Stomach (tissue), 19 donors: ENCODE measurements around the gene MAP3K19. TPM values are rescaled to one million over a fixed set of nuclear protein-coding genes. Genes with fewer than 3 reads are reported as not detected.

Source experiments
- DNase-seq, 2 donors: peaks; one replicate each; pipeline versions ENCODE4 v3.0.0 to v3.0.0-alpha.2; 2013 to 2019
- H3K27ac ChIP-seq, 5 donors: fragments of 200-600 bp in 4 of 5; sonication (generic) in 4 of 5; one replicate each; pipeline ENCODE4 v1.5.1; 2013 to 2019; ENCODE audit warnings: mild to moderate bottlenecking in 1 of 5, moderate library complexity in 1 of 5
- H3K27me3 ChIP-seq, 3 donors: fragments of 200-600 bp; sonication (generic); one replicate each; pipeline ENCODE4 v1.5.1; 2017 to 2019; ENCODE audit warnings: mixed run types in 1 of 3
- H3K36me3 ChIP-seq, 4 donors: fragments of 200-600 bp; sonication (generic); 1 replicate in 3 of 4; 2 replicates in 1 of 4; pipeline ENCODE4 v1.5.1; 2016 to 2019
- H3K4me1 ChIP-seq, 4 donors: fragments of 200-600 bp; sonication (generic); one replicate each; pipeline ENCODE4 v1.5.1; 2016 to 2019
- H3K4me3 ChIP-seq, 4 donors: fragments of 200-600 bp; sonication (generic) in 3 of 4; one replicate each; pipeline ENCODE4 v1.5.1; 2016 to 2019; ENCODE audit warnings: mild to moderate bottlenecking in 1 of 4
- H3K9me3 ChIP-seq, 4 donors: fragments of 200-600 bp; sonication (generic); one replicate each; pipeline ENCODE4 v1.5.1; 2016 to 2019
- EP300 ChIP-seq: sonication (generic); formaldehyde crosslinking; IDR thresholded peaks from one replicate; pipeline ENCODE4 v1.6.1; 2017; ENCODE audit warnings: antibody characterized with exemption
- POLR2A ChIP-seq, 4 donors: fragments of 450-650 bp; IDR thresholded peaks; one replicate each; pipeline ENCODE4 v1.6.1; 2016; ENCODE audit warnings: antibody characterized with exemption in 4 of 4, control low read depth in 2 of 4, mild to moderate bottlenecking in 1 of 4, moderate library complexity in 1 of 4
- POLR2AphosphoS5 ChIP-seq, 3 donors: sonication (generic); formaldehyde crosslinking; IDR thresholded peaks; one replicate each; pipeline ENCODE4 v1.6.1; 2016; ENCODE audit warnings: antibody characterized with exemption in 3 of 3
- WGBS, 5 donors: extraction: QIAGEN DNeasy Blood & Tissue Kit in 3 of 5; methylation state at CpG; one replicate each; pipeline versions ENCODE4 v1.1.5 to v1.1.7; 2013 to 2018; 5-methylcytosine and 5-hydroxymethylcytosine counted together
- intact Hi-C: fragments of 100-400 bp; cut with DNase I; formaldehyde crosslinking; loops from one replicate; pipeline ENCODE4 v1.15.1; 2023; ENCODE audit warnings: low total_unique reads
- long read RNA-seq, 10 donors: transcript quantifications; one replicate each; lab custom pipeline, GENCODE V29; 2026
- polyA plus RNA-seq, 3 donors: library from polyadenylated mRNA; stranded (reverse); fragments of 200-250 nt; gene quantifications; one replicate each; pipeline ENCODE4 v1.2.3, GENCODE V29; 2013
- total RNA-seq, 5 donors: library from RNA; depleted of rRNA; stranded (reverse); fragments of >200 nt; gene quantifications; one replicate each; pipeline versions ENCODE4 v1.1.0 to v1.2.3, GENCODE V29; 2014 to 2016
- TF ChIP-seq, protein P1 (sequence below), 7 experiments: fragments of 450-650 bp in 4 of 7; fragments of 200-600 bp in 3 of 7; sonication (generic) in 3 of 7; IDR thresholded peaks; one replicate each; pipeline ENCODE4 v1.5.1; 2016 to 2019; ENCODE audit warnings: antibody characterized with exemption in 7 of 7, control low read depth in 2 of 7, mild to moderate bottlenecking in 1 of 7
- donor health status: healthy with polysubstance abuse.
- donor health status: Bipolar disorder and iron deficiency.
- donor health status: healthy.

Gene MAP3K19, protein sequence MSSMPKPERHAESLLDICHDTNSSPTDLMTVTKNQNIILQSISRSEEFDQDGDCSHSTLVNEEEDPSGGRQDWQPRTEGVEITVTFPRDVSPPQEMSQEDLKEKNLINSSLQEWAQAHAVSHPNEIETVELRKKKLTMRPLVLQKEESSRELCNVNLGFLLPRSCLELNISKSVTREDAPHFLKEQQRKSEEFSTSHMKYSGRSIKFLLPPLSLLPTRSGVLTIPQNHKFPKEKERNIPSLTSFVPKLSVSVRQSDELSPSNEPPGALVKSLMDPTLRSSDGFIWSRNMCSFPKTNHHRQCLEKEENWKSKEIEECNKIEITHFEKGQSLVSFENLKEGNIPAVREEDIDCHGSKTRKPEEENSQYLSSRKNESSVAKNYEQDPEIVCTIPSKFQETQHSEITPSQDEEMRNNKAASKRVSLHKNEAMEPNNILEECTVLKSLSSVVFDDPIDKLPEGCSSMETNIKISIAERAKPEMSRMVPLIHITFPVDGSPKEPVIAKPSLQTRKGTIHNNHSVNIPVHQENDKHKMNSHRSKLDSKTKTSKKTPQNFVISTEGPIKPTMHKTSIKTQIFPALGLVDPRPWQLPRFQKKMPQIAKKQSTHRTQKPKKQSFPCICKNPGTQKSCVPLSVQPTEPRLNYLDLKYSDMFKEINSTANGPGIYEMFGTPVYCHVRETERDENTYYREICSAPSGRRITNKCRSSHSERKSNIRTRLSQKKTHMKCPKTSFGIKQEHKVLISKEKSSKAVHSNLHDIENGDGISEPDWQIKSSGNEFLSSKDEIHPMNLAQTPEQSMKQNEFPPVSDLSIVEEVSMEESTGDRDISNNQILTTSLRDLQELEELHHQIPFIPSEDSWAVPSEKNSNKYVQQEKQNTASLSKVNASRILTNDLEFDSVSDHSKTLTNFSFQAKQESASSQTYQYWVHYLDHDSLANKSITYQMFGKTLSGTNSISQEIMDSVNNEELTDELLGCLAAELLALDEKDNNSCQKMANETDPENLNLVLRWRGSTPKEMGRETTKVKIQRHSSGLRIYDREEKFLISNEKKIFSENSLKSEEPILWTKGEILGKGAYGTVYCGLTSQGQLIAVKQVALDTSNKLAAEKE (N-terminal part only)
- 1 to 10 TPM in 1 of 5 donors, not detected in 4; 1.1 TPM for total RNA-seq
- polyA plus RNA-seq: not detected
- long read RNA-seq, donor 1: 0 reads
- long read RNA-seq, donor 2: 0 reads
- long read RNA-seq, donor 3: 0 reads
- long read RNA-seq, donor 4: 0 reads
- long read RNA-seq, donor 5: 0 reads
- long read RNA-seq, donor 6: 0 reads
- long read RNA-seq, donor 7: 0 reads
- long read RNA-seq, donor 8: 0 reads
- long read RNA-seq, donor 9: 0 reads
- long read RNA-seq, donor 10: 0 reads

DNA sequence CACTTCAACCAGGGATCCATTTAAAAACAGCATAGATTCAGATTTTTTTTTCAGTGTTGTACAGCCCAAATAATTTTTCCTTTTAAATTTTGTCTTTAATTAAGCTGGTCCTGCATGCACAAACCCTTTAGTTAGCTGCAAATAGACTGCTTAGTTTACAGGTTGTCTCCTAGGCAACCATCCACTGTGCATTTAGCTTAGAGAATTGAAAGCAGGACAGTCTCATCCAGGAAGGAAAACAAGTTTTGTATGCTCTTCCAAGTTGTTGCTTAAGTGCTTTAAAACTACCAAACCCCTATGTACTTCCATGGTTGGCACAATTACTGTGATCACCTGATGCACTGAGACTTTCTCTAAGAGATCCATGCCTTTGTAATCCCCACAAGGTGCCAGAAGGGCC is at the start of gene MAP3K19:
Gene MAP3K19, minus strand, starts transcription at position 148 of the 400 bp plus-strand sequence. CDS start 22,800 bp downstream, outside the sequence.
- intact Hi-C loops: no loop called here
- Histone ChIP-seq H3K36me3 (no peaks in the 10 kb centered on the region), H3K27me3 (no peaks in the 10 kb centered on the region), H3K27ac (no peak within 1 kb of the TSS), H3K4me3 (no peak within 1 kb of the TSS), H3K9me3 (no peaks in the 10 kb centered on the region), H3K4me1 (peaks cover 0 to 26% (median 19%) of the 10 kb centered on the region in 4 donors)
- peak in 1 of 2 donors; percentile 46 for DNase-seq
- TF ChIP-seq POLR2A (IDR thresholded peaks at IDR 0.05): no peak
- no peak for TF ChIP-seq EP300
- TF ChIP-seq, protein P1, sequence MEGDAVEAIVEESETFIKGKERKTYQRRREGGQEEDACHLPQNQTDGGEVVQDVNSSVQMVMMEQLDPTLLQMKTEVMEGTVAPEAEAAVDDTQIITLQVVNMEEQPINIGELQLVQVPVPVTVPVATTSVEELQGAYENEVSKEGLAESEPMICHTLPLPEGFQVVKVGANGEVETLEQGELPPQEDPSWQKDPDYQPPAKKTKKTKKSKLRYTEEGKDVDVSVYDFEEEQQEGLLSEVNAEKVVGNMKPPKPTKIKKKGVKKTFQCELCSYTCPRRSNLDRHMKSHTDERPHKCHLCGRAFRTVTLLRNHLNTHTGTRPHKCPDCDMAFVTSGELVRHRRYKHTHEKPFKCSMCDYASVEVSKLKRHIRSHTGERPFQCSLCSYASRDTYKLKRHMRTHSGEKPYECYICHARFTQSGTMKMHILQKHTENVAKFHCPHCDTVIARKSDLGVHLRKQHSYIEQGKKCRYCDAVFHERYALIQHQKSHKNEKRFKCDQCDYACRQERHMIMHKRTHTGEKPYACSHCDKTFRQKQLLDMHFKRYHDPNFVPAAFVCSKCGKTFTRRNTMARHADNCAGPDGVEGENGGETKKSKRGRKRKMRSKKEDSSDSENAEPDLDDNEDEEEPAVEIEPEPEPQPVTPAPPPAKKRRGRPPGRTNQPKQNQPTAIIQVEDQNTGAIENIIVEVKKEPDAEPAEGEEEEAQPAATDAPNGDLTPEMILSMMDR (IDR thresholded peaks at IDR 0.05): no peak
- no peak for TF ChIP-seq POLR2AphosphoS5 (IDR thresholded peaks at IDR 0.05)

DNA sequence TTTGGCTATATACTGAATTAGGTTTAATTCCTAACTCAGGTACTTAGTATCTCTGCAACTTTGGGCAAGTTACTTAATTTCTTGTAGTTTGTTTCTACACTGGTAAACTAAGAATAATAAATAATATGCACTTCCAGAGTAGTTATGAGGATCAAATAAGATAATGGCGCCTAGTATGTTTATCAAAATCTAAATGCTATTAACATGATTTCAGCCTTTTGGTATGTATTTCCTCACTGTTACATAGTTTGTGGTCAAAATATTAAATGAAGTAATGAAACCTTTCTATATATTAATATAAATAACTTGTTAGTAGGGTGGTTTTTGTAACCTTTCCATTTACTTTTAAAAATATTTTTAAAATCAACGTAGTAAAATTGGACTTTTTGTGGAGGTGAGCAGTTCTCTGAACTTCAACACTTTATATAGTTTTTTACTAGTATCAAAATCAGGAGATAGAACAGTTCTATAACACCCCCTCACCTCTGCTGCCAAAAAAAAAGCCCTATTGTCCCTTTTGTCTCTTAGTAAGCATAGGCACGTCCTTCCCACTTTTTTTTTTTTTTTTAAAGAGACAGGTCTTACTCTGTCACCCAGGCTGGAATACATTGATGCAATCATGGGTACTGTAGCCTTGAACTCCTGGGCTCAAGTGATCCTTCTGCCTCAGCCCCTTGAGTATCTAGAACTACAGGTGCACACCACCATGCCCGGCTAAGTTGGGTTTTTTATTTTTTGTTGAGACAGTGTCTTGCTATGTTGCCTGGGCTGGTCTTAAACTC is 49.6 kb upstream of the MAP3K19 start:
- TF ChIP-seq POLR2AphosphoS5 (IDR thresholded peaks at IDR 0.05) (no peak), EP300 (no peak), POLR2A (IDR thresholded peaks at IDR 0.05) (no peak)
- TF ChIP-seq, protein P1 (IDR thresholded peaks at IDR 0.05): no peak
- H3K36me3 ChIP-seq: peaks cover 3 to 39% (median 32%) of the 10 kb centered on the region in 4 donors
- intact Hi-C loops: no loop called here
- peaks cover 0 to 46% (median 11%) of the 10 kb centered on the region in 4 donors for H3K4me1 ChIP-seq
- no peak overlapping the region for H3K27ac ChIP-seq
- no peaks in the 10 kb centered on the region for H3K27me3 ChIP-seq
- DNase-seq: no peak
- H3K9me3 ChIP-seq: no peaks in the 10 kb centered on the region
- H3K4me3 ChIP-seq: no peak overlapping the region
- 85 to 90% (median 89%) methylated on average over 4 of the region's 4 CpGs for WGBS, 5 donors

DNA sequence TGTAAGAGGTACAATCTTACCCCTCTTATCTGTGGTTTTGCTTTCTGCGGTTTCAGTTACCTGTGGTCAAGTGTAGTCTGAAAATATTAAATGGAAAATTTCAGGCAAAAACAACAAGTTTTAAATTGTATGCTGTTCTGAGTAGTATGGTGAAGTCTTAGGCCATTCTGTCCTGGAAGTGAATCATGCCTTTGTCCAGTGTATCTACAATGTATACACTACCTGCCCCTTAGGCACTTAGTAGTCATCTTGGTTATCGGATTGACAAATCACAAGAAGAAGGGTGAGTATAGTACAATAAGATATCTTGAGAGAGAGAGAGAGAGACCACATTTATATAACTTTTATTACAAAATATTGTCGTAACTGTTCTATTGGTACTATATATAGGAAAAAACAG is 48.3 kb upstream of the MAP3K19 start:
- intact Hi-C loops: no loop called here
- DNase-seq: no peak
- H3K9me3 ChIP-seq: no peaks in the 10 kb centered on the region
- peaks cover 3 to 46% (median 32%) of the 10 kb centered on the region in 4 donors for H3K36me3 ChIP-seq
- H3K4me3 ChIP-seq: no peak overlapping the region
- peaks cover 0 to 57% (median 13%) of the 10 kb centered on the region in 4 donors for H3K4me1 ChIP-seq
- TF ChIP-seq, protein P1 (IDR thresholded peaks at IDR 0.05): no peak
- TF ChIP-seq POLR2AphosphoS5 (IDR thresholded peaks at IDR 0.05) (no peak), POLR2A (IDR thresholded peaks at IDR 0.05) (no peak), EP300 (no peak)
- 90 to 97% (median 94%) methylated on average over 3 of the region's 3 CpGs for WGBS, 5 donors
- H3K27ac ChIP-seq: no peak overlapping the region
- H3K27me3 ChIP-seq: no peaks in the 10 kb centered on the region
